Endothelial cell of umbilical vein (primary cell): ENCODE data around the gene CFAP77. TPM values are rescaled to one million over a fixed set of nuclear protein-coding genes. Genes with fewer than 3 reads are reported as not detected.

Experiments used
- BruUV-seq: library from RNA; stranded (reverse); fragments of 400-500 nt; replicated peaks from 2 replicates; lab custom pipeline; 2021; lab: Mats Ljungman, UMichigan
- CTCF ChIA-PET: fragments of 300-600, 350-600 bp; sonication (Branson Sonifier 250); formaldehyde crosslinking; loops from one replicate; lab custom pipeline; 2021; ENCODE audit warnings: antibody characterized with exemption, inconsistent platforms; lab: Charles Lee
- POLR2A ChIA-PET: fragments of 300-600, 350-600 bp; sonication (Branson Sonifier 250); formaldehyde crosslinking; loops from one replicate; lab custom pipeline; 2021; ENCODE audit warnings: antibody characterized with exemption, inconsistent platforms; lab: Charles Lee
- DNase-seq: peaks from one replicate; pipeline ENCODE4 v3.0.0-alpha.2; 2011; ENCODE audit warnings: low read depth, low spot score
- FAIRE-seq: peaks from 2 replicates; lab custom pipeline; 2011; peaks lifted over from hg19 to GRCh38; lab: Jason Lieb, UNC
- H2AFZ ChIP-seq: 2 replicates; pipeline ENCODE4 v1.6.0; 2012; ENCODE audit warnings: low read depth, low read length, control low read depth, inconsistent platforms
- H3K27ac ChIP-seq: 2 replicates; pipeline ENCODE4 v1.5.1; 2011; ENCODE audit warnings: low read depth, mild to moderate bottlenecking, control low read depth, low read length, moderate library complexity; ENCODE audit not compliant: insufficient read depth
- H3K27me3 ChIP-seq, 2 experiments: 2 replicates each; pipeline versions ENCODE4 v1.6.0 to v1.6.1; 2011; ENCODE audit warnings: low read length in 2 of 2, mixed read lengths in 1 of 2; ENCODE audit not compliant: control insufficient read depth in 2 of 2, insufficient read depth in 2 of 2
- H3K36me3 ChIP-seq, 2 experiments: 2 replicates in 1 of 2; 3 replicates in 1 of 2; pipeline ENCODE4 v1.5.1; 2011; ENCODE audit warnings: low read length in 2 of 2, mild to moderate bottlenecking in 1 of 2, moderate library complexity in 1 of 2; ENCODE audit not compliant: control insufficient read depth in 2 of 2, insufficient read depth in 2 of 2; ENCODE audit errors: extremely low read depth in 1 of 2
- H3K4me1 ChIP-seq: 3 replicates; pipeline ENCODE4 v1.5.1; 2011; ENCODE audit warnings: mild to moderate bottlenecking, low read length; ENCODE audit not compliant: control insufficient read depth, insufficient read depth; ENCODE audit errors: extremely low read depth
- H3K4me2 ChIP-seq: 2 replicates; pipeline ENCODE4 v1.6.1; 2011; ENCODE audit warnings: low read length, control low read depth, mixed read lengths; ENCODE audit not compliant: insufficient read depth
- H3K4me3 ChIP-seq, 3 experiments: fragments of 200-600 bp in 1 of 3; sonication (generic), shearing (Covaris generic) in 1 of 3; replicated peaks in 1 of 3; 2 replicates each; pipeline ENCODE4 v1.5.1; 2011 to 2016; ENCODE audit warnings: control low read depth in 3 of 3, low read length in 3 of 3, mild to moderate bottlenecking in 2 of 3, inconsistent platforms in 1 of 3, low read depth in 1 of 3, moderate library complexity in 1 of 3; ENCODE audit not compliant: insufficient read depth in 1 of 3
- H3K79me2 ChIP-seq: 2 replicates; pipeline ENCODE4 v1.6.0; 2012; ENCODE audit warnings: low read length, inconsistent platforms; ENCODE audit not compliant: control insufficient read depth, insufficient read depth
- H3K9ac ChIP-seq: replicated peaks from 2 replicates; pipeline ENCODE3; 2011; ENCODE audit warnings: low read length, control low read depth; ENCODE audit not compliant: insufficient read depth; ENCODE audit errors: extremely low read depth
- H3K9me1 ChIP-seq: replicated peaks from 3 replicates; pipeline ENCODE4 v1.6.0; 2011; ENCODE audit warnings: mild to moderate bottlenecking, low read length; ENCODE audit not compliant: control insufficient read depth, insufficient read depth; ENCODE audit errors: extremely low read depth
- H3K9me3 ChIP-seq: replicated peaks from 2 replicates; pipeline ENCODE4 v1.5.1; 2012; ENCODE audit warnings: low read length, inconsistent platforms; ENCODE audit not compliant: control insufficient read depth, insufficient read depth
- H4K20me1 ChIP-seq: replicated peaks from 2 replicates; pipeline ENCODE3; 2011; ENCODE audit warnings: mild to moderate bottlenecking, low read length; ENCODE audit not compliant: control insufficient read depth, insufficient read depth; ENCODE audit errors: extremely low read depth
- EZH2 ChIP-seq: IDR thresholded peaks from 2 replicates; pipeline ENCODE4 v1.6.1; 2012; ENCODE audit warnings: borderline replicate concordance, low read depth, mild to moderate bottlenecking, moderate library complexity, low read length, inconsistent platforms; ENCODE audit not compliant: severe bottlenecking
- FOS ChIP-seq: IDR thresholded peaks from 2 replicates; pipeline ENCODE4 v1.6.1; 2011; ENCODE audit warnings: mild to moderate bottlenecking, low read length, moderate library complexity, borderline replicate concordance; ENCODE audit not compliant: insufficient read depth
- GATA2 ChIP-seq: IDR thresholded peaks from 2 replicates; pipeline ENCODE4 v1.7.0; 2011; ENCODE audit warnings: low read depth, mild to moderate bottlenecking, moderate library complexity, mixed read lengths, low read length; ENCODE audit not compliant: insufficient read length, insufficient read depth
- JUN ChIP-seq: IDR thresholded peaks from 2 replicates; pipeline ENCODE4 v1.6.1; 2011; ENCODE audit warnings: borderline replicate concordance, low read depth; ENCODE audit not compliant: insufficient read length, insufficient read depth
- MAX ChIP-seq: IDR thresholded peaks from 2 replicates; pipeline ENCODE4 v1.6.1; 2011; ENCODE audit not compliant: insufficient read depth, insufficient read length
- MYC ChIP-seq: IDR thresholded peaks from one replicate; pipeline ENCODE4 v1.6.1; 2011; ENCODE audit warnings: mild to moderate bottlenecking, low read depth, low read length
- POLR2A ChIP-seq: IDR thresholded peaks from 2 replicates; pipeline ENCODE4 v1.6.1; 2012; ENCODE audit warnings: low read depth, mild to moderate bottlenecking, control low read depth, low read length
- POLR2AphosphoS5 ChIP-seq: IDR thresholded peaks from 2 replicates; pipeline ENCODE4 v1.6.1; 2012; ENCODE audit warnings: low read depth, mild to moderate bottlenecking, control low read depth, low read length, moderate library complexity; ENCODE audit not compliant: insufficient read depth
- dilution Hi-C: fragments of 300-500 bp; cut with MboI; formaldehyde crosslinking; loops from one replicate; pipeline ENCODE4 v1.15.0; 2019; ENCODE audit warnings: low sequenced_read_pairs; ENCODE audit not compliant: extremely low pct_ligation_motif_present
- intact Hi-C: fragments of 100-400 bp; cut with micrococcal nuclease; formaldehyde crosslinking; loops from one replicate; pipeline ENCODE4 v1.10.0; 2022
- polyA plus RNA-seq, 4 experiments: library from polyadenylated mRNA; depleted of rRNA in 3 of 4; stranded (reverse) in 3 of 4; unstranded in 1 of 4; fragments of >200 nt; gene quantifications; 2 replicates each; pipeline versions ENCODE4 v1.2.1 to v1.2.3, GENCODE V29; 2011 to 2012; ENCODE audit warnings: missing spikeins in 1 of 4
- total RNA-seq: library from RNA; stranded (reverse); gene quantifications from 2 replicates; pipeline ENCODE4 v1.2.3, GENCODE V29; 2021
- TF ChIP-seq, protein P1 (sequence below), 2 donors: IDR thresholded peaks; 1 replicate in 1 of 2; 2 replicates in 1 of 2; pipeline ENCODE4 v1.5.1; 2011; ENCODE audit warnings: low read length in 2 of 2, mild to moderate bottlenecking in 2 of 2, moderate library complexity in 2 of 2, control low read depth in 1 of 2, inconsistent platforms in 1 of 2, low read depth in 1 of 2; ENCODE audit not compliant: insufficient read depth in 1 of 2; ENCODE audit errors: extremely low read depth in 1 of 2

The CFAP77 gene
- total and polyA plus RNA-seq, 2 donors (not counting 3 experiments of a cell fraction or from before 2014, with no cell fraction given): not detected

DNA sequence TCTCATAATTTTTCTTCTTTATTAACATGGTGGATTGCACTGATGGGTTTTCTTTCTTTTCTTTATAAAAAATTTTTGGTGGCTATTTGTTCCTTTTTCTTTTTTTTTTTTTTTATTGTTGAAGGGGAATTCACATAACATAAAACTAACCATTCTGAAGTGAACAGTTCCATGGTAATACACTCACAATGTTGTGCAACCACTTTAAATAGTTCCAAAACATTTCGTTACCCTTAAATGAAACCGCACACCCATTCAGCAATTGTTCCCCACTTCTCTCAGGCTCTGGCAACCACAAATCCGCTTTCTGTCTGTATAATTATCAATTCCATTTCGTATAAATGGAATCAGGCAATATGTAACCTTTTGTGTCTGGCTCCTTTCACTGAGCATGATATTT lies 43.5 kb upstream of the CFAP77 start:
- TF ChIP-seq MAX: no peak
- no peaks in the 10 kb centered on the region for H3K36me3 ChIP-seq
- ChIA-PET POLR2A (no interaction called here), CTCF (no interaction called here)
- H3K9me3 ChIP-seq: no peaks in the 10 kb centered on the region
- BruUV-seq: no TSS peak
- H3K27me3 ChIP-seq: no peaks in the 10 kb centered on the region
- H3K9me1 ChIP-seq: no peaks in the 10 kb centered on the region
- no peaks in the 10 kb centered on the region for H3K79me2 ChIP-seq
- H3K27ac ChIP-seq: no peak overlapping the region
- H3K4me3 ChIP-seq: no peak overlapping the region
- intact Hi-C loops: no loop called here
- H2AFZ ChIP-seq: no peak overlapping the region
- no peak overlapping the region for H3K4me2 ChIP-seq
- no peak overlapping the region for H3K9ac ChIP-seq
- H4K20me1 ChIP-seq: no peaks in the 10 kb centered on the region
- no peak for FAIRE-seq
- H3K4me1 ChIP-seq: peaks cover 11% of the 10 kb centered on the region
- no peak for DNase-seq
- dilution Hi-C loops: no loop called here

- POLR2A ChIA-PET: interaction anchor here (0.7 to 1.1 kb wide), 2 partner anchors 8 to 13 kb away, joined by 3 read pairs; partner anchors contain the start of gene SETX
- Histone ChIP-seq H3K27ac (no peak overlapping the region), H2AFZ (no peak overlapping the region), H3K9ac (no peak overlapping the region), H4K20me1 (no peaks in the 10 kb centered on the region), H3K36me3 (no peaks in the 10 kb centered on the region), H3K9me3 (no peaks in the 10 kb centered on the region), H3K4me1 (peaks cover 20% of the 10 kb centered on the region), H3K79me2 (no peaks in the 10 kb centered on the region), H3K27me3 (no peaks in the 10 kb centered on the region), H3K4me2 (no peak overlapping the region), H3K4me3 (no peak overlapping the region), H3K9me1 (no peaks in the 10 kb centered on the region)
- DNase-seq (no peak), FAIRE-seq (no peak)
- intact Hi-C loops (no loop called here), dilution Hi-C loops (no loop called here)
- no peak for TF ChIP-seq POLR2AphosphoS5
- TF ChIP-seq GATA2: no peak
- no peak for TF ChIP-seq FOS
- no peak for TF ChIP-seq POLR2A
- no peak for TF ChIP-seq JUN
- TF ChIP-seq EZH2: no peak
- no peak for TF ChIP-seq MYC
- TF ChIP-seq, protein P1, sequence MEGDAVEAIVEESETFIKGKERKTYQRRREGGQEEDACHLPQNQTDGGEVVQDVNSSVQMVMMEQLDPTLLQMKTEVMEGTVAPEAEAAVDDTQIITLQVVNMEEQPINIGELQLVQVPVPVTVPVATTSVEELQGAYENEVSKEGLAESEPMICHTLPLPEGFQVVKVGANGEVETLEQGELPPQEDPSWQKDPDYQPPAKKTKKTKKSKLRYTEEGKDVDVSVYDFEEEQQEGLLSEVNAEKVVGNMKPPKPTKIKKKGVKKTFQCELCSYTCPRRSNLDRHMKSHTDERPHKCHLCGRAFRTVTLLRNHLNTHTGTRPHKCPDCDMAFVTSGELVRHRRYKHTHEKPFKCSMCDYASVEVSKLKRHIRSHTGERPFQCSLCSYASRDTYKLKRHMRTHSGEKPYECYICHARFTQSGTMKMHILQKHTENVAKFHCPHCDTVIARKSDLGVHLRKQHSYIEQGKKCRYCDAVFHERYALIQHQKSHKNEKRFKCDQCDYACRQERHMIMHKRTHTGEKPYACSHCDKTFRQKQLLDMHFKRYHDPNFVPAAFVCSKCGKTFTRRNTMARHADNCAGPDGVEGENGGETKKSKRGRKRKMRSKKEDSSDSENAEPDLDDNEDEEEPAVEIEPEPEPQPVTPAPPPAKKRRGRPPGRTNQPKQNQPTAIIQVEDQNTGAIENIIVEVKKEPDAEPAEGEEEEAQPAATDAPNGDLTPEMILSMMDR (IDR thresholded peaks at IDR 0.05; ENCODE audit: extremely low read depth in 1 of 2, insufficient read depth in 1 of 2, low read depth in 1 of 2, low read length in 2 of 2): no peak
- no peak for TF ChIP-seq MAX
- CTCF ChIA-PET: interaction anchor here (1.2 kb wide), 2 partner anchors 13 to 16 kb away, joined by 3 read pairs; partner anchors contain the start of gene SETX
- BruUV-seq: no TSS peak
Measured at GRCh38 chr9:132367613-132368313, 42.2 kb upstream of the CFAP77 start.
